Hematopoietic multipotent progenitor cell treated with erythropoietin and hydrocortisone succinate and interleukin-3 and kit ligand, for 15 days (in vitro differentiated cells): ENCODE results near the gene PSMB8.

Source experiments
- DNase-seq: peaks from one replicate; pipeline ENCODE4 v3.0.0-alpha.2; 2015; ENCODE audit warnings: low spot score

PSMB8 gene

GRCh38 chr6:32792901-32793435 lies 50.9 kb downstream of the PSMB8 start:
- DNase-seq = no peak
